GM21447 (cell line): ENCODE data around the gene GGCX.
"Not testable (repeated sequence)": the region's sequence is repeated elsewhere in the genome, so short reads cannot be mapped to it uniquely, and the experiment has no call there.

Experiments
- ATAC-seq: cut with Tn5 transposase; IDR thresholded peaks from one replicate; pipeline ENCODE4 v1.9.1; 2021; ENCODE audit not compliant: unreplicated experiment

GGCX gene

DNA sequence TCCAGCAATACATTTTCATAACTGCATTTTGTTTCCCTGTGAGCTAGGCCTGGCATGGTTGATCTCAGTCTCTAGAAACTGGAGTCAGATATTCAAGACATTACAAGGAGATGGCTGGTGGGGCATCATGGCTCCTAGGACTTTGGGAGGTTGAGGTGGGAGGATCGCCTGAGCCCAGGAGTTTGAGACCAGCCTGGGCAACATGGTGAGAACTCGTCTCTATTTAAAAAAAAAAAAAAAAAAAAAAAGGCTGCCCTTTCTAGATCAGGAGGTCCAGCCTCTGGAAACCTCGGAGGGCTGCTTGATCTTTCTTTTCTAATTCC lies 15.7 kb upstream of the GGCX start:
- ATAC-seq, result no peak

DNA sequence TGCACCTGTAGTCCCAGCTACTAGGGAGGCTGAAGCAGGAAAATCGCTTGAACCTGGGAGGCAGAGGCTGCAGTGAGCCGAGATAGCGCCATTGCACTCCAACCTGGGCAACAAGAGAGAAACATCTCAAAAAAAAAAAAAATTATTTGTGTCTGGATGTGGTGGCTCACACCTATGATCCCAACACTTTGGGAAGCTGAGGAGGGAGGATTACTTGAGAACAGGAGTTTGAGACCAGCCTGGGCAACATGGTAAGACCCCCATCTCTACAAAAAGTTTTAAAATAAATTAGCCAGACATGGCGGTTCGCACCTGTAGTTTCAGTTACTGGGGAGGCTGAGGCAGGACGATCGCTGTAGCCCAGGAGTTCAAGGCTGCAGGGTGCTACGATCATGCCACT lies 14.4 kb upstream of the GGCX start:
- ATAC-seq, result no peak

DNA sequence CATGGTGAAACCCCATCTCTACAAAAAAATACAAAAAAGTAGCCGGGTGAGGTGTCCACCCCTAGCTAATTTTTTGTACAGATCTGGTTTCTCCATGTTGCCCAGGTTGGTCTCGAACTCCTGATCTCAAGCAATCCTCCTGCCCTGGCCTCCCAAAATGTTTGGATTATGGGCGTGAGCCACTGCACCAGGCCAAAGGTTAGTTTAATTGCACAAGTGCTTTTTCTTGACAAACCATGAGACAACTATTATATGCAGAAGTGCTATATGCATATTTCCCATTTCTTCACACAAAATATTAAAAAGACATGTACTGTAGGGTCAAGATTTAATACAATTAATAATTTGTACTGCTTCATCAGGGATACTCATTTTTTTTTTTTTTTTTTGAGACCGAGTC lies 5.0 kb upstream of the GGCX start:
- ATAC-seq, result no peak

GRCh38 chr2:85564144-85564563 lies 2.9 kb upstream of the GGCX start:
- ATAC-seq, result no peak

DNA sequence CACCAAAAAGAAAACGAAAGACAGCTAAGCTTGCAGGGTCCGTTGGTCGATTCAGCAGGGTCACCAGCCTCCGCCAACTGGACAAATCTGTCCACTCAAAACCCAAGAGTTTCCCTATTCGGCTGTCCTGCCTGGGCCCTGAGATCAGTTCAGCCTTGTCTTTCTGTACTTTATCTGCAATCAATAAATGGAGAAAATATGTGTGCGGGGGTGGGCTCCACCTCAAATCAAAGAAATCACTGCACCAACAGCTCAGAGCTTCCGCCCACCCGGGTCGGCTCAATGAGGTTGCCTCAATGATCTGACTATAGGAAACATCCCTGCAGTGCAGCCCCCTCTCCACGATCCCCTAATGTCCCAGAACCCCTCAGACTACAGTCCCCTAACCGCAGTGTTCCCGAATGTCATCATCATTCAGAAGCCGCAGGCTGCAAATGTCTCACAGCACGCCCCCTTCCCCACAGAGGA lies 447 bp downstream of the GGCX start:
- ATAC-seq, result peak; percentile 20

GRCh38 chr2:85560403-85560726 lies 928 bp downstream of the GGCX start:
- ATAC-seq, result not testable (repeated sequence)

DNA sequence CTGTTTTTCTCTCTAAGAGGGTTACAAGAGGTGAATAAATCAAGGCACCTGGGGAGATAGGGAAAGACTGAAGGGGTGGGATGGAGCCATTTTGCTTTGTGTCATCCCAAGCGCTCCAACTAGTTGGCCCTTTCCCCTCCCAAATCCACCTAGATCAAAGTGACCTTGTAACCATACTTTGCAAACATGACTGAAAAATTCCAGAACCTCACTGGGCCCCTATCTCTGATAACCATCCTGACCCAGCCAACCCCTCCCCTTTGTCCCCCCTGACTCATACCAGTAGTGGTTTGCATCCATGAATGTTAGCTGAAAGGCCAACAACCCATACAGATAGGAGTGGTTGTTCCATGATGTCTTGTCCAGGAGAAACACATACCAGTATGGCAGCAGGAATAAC lies 3.1 kb downstream of the GGCX start:
- no peak for ATAC-seq

DNA sequence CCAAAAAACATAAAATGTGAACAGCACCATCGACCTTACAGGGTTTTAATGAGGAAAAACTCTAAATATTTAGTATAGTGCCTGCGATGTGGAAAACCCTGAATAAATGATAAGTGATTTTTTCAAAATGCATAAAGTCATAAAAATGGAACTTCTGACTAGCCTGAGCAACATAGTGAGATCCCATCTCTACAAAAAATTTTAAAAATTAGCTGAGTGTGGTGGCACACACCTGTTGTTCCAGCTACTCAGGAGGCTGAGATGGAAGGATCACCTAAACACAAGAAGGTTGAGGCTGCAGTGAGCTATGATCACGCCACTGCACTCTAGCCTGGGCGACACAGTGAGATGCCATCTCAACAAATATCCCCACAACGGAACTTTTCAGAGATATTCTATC lies 4.2 kb downstream of the GGCX start:
- ATAC-seq, result no peak

- no peak for ATAC-seq
Measured at GRCh38 chr2:85554980-85555612, 6.2 kb downstream of the GGCX start.

DNA sequence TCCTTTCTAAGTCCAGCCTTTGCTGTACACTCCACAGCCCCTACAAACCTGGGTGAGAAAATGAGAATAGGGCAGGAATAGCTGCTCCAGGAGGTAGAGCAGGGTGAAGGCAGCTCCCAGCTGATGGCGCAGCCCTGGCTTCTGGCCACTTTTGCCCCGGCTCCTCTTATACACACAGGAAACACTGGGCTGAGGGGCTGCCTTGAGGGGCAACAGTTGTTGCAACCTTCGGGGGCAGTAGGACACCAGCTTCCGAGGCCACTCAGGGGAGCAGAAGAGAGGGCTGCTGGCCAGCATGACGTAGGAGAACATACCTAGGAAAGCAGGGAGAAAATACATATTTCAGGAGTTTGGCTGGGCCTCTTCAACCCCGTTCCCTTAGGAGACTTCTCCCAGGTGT lies 8.1 kb downstream of the GGCX start:
- no peak for ATAC-seq

- ATAC-seq, result peak; percentile 76
Measured at GRCh38 chr2:85551698-85552678, 9.3 kb downstream of the GGCX start.

DNA sequence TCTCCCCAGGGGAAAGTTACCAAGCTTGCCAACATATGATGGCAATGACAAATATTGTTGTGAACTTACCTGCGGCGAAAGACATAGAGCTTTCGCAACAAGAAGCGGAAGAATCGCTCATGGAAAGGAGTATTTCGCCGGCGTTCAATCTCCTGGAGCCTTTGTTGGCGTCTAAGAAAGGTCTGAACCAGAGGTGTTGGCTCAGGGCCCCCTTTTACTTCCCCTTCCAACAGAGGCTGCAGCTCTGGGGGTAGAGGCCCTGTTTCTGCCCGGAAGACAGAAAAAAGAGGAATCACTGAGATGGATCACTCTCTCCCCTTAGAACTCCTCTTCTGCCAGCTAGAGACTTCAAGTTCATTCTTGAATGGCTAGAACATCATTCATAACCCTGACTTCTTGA lies 10.8 kb downstream of the GGCX start:
- ATAC-seq, result no peak

DNA sequence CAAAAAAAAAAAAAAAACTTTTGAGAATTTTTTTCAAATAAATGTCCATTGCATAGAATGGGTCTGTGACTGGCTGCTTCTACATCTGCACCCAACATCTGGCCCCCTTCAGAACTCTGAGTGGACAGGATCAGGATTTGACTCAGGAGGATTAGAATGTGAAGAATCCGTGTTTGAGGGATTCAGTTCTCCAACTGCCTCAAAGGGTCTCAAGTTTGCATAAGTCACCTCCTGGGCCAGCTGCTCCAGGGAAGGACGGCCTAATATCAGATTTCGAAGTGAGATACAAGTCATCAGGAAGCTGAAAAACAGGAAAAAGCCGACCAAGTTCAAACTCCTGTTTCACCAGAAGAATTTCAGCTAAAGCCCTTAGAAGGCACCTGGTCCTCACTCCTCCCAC lies 11.5 kb downstream of the GGCX start:
- no peak for ATAC-seq

- no peak for ATAC-seq
Measured at GRCh38 chr2:85549095-85549494, 12.2 kb downstream of the GGCX start.

DNA sequence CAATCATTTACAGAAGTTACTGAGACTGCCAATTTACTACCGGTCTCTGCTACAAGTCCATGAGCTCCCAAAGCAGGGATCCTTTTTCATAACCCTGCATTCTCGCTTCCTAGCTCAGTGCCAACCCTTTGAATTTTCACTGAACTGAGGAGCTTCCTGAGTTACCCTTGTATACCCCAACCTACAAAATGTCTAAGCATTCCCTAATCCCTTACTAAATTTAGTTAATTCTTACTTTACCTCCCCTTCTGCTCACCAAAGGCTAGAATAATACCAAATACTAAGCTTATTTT lies 12.7 kb downstream of the GGCX start:
- ATAC-seq, result no peak

GRCh38 chr2:85547859-85548607 lies 13.3 kb downstream of the GGCX start:
- no peak for ATAC-seq

GRCh38 chr2:85547089-85547858 lies 14.0 kb downstream of the GGCX start:
- ATAC-seq, result no peak

- ATAC-seq, result no peak
Measured at GRCh38 chr2:85545780-85546240, 15.5 kb downstream of the GGCX start.

- not testable (repeated sequence) for ATAC-seq
Measured at GRCh38 chr2:85544915-85545779, 16.1 kb downstream of the GGCX start.

- ATAC-seq, result not testable (repeated sequence)
Measured at GRCh38 chr2:85544254-85544691, 17.0 kb downstream of the GGCX start.
